B cell (primary cell): ENCODE measurements around the gene SNAPC4. TPM values are rescaled to one million over a fixed set of nuclear protein-coding genes. Genes with fewer than 3 reads are reported as not detected.

ENCODE experiments used
- ATAC-seq: fragments of 200-7000 bp; cut with Tn5 transposase; one replicate; pipeline ENCODE4 v1.10.0; 2021; ENCODE audit warnings: low read depth, mild to moderate bottlenecking, moderate number of reproducible peaks, moderate library complexity
- CTCF ChIA-PET: fragments of 350-600 bp; sonication (Branson Sonifier 250); formaldehyde crosslinking; loops from one replicate; lab custom pipeline; 2021; ENCODE audit warnings: antibody characterized with exemption, inconsistent platforms; lab: Charles Lee
- POLR2A ChIA-PET: fragments of 350-600 bp; sonication (Branson Sonifier 250); formaldehyde crosslinking; loops from one replicate; lab custom pipeline; 2021; ENCODE audit warnings: antibody characterized with exemption; lab: Charles Lee
- DNase-seq: peaks from one replicate; pipeline ENCODE4 v3.0.0; 2013
- H2AFZ ChIP-seq: 2 replicates; pipeline ENCODE4 v1.6.1; 2012; ENCODE audit warnings: mild to moderate bottlenecking, low read depth, low read length; ENCODE audit not compliant: insufficient read depth, poor library complexity, severe bottlenecking
- H3K27ac ChIP-seq, 2 donors: 1 replicate in 1 of 2; 2 replicates in 1 of 2; pipeline ENCODE4 v1.5.1; 2012 to 2013; ENCODE audit warnings: low read length in 2 of 2, mild to moderate bottlenecking in 2 of 2, moderate library complexity in 1 of 2
- H3K27me3 ChIP-seq, 4 experiments: fragments of 200-600 bp in 1 of 4; sonication (generic) in 1 of 4; replicated peaks in 1 of 4; 1 replicate in 2 of 4; 2 replicates in 2 of 4; pipeline versions ENCODE4 v1.6.1 to v1.7.0; 2013 to 2016; ENCODE audit warnings: low read length in 3 of 4, mild to moderate bottlenecking in 2 of 4, mixed read lengths in 1 of 4, moderate library complexity in 1 of 4; ENCODE audit not compliant: insufficient read depth in 4 of 4, control insufficient read depth in 3 of 4; ENCODE audit errors: control extremely low read depth in 1 of 4
- H3K36me3 ChIP-seq, 2 experiments: replicated peaks in 1 of 2; 1 replicate in 1 of 2; 2 replicates in 1 of 2; pipeline versions ENCODE4 v1.6.1 to v1.7.1; 2013; ENCODE audit warnings: low read length in 1 of 2; ENCODE audit not compliant: insufficient read depth in 2 of 2, control insufficient read depth in 1 of 2; ENCODE audit errors: control extremely low read depth in 1 of 2, extremely low read depth in 1 of 2
- H3K4me1 ChIP-seq, 2 donors: fragments of 200-600 bp in 1 of 2; sonication (generic) in 1 of 2; 1 replicate in 1 of 2; 2 replicates in 1 of 2; pipeline versions ENCODE4 v1.5.1 to v1.6.1; 2013 to 2017; ENCODE audit warnings: low read length in 2 of 2; ENCODE audit not compliant: control insufficient read depth in 2 of 2, insufficient read depth in 2 of 2
- H3K4me2 ChIP-seq: replicated peaks from 2 replicates; pipeline ENCODE3; 2012; ENCODE audit warnings: mild to moderate bottlenecking, low read depth, low read length; ENCODE audit not compliant: poor library complexity, severe bottlenecking
- H3K4me3 ChIP-seq, 5 experiments: fragments of 200-600 bp in 1 of 5; sonication (generic) in 1 of 5; 1 replicate in 3 of 5; 2 replicates in 2 of 5; pipeline versions ENCODE4 v1.5.1 to v1.7.0; 2011 to 2016; ENCODE audit warnings: low read length in 4 of 5, mild to moderate bottlenecking in 4 of 5, low read depth in 2 of 5, control low read depth in 1 of 5, moderate library complexity in 1 of 5; ENCODE audit not compliant: insufficient read depth in 1 of 5; ENCODE audit errors: control extremely low read depth in 1 of 5, extremely low read depth in 1 of 5
- H3K79me2 ChIP-seq: fragments of 200-600 bp; sonication (generic); one replicate; pipeline ENCODE4 v1.6.0; 2016; ENCODE audit warnings: low read length; ENCODE audit not compliant: control insufficient read depth, insufficient read depth
- H3K9ac ChIP-seq: fragments of 200-600 bp; sonication (generic); 2 replicates; pipeline ENCODE4 v1.6.1; 2017; ENCODE audit warnings: mild to moderate bottlenecking, low read length, moderate library complexity
- H3K9me3 ChIP-seq, 3 donors: one replicate each; pipeline versions ENCODE4 v1.6.1 to v1.7.1; 2013; ENCODE audit warnings: low read length in 2 of 3; ENCODE audit not compliant: control insufficient read depth in 2 of 3, insufficient read depth in 1 of 3; ENCODE audit errors: control extremely low read depth in 1 of 3
- H4K20me1 ChIP-seq: 2 replicates; pipeline ENCODE4 v1.6.0; 2012; ENCODE audit warnings: mild to moderate bottlenecking, low read length; ENCODE audit not compliant: insufficient read depth, control insufficient read depth, poor library complexity, severe bottlenecking
- H3K27ac Mint-ChIP-seq: one replicate; pipeline ENCODE4 v1.8.0; 2021; ENCODE audit warnings: mixed read lengths
- H3K27me3 Mint-ChIP-seq: one replicate; pipeline ENCODE4 v1.8.0; 2021; ENCODE audit warnings: mixed read lengths
- H3K4me1 Mint-ChIP-seq: one replicate; pipeline ENCODE4 v1.8.0; 2021; ENCODE audit warnings: mixed read lengths
- H3K4me3 Mint-ChIP-seq: one replicate; pipeline ENCODE4 v1.8.0; 2021; ENCODE audit warnings: mixed read lengths
- H3K9me3 Mint-ChIP-seq: one replicate; pipeline ENCODE4 v1.8.0; 2022; ENCODE audit warnings: mixed read lengths; ENCODE audit not compliant: insufficient read depth
- EZH2 ChIP-seq: IDR thresholded peaks from 2 replicates; pipeline ENCODE4 v1.6.1; 2012; ENCODE audit warnings: borderline replicate concordance, low read depth, mild to moderate bottlenecking, moderate library complexity, low read length; ENCODE audit not compliant: insufficient read depth, poor library complexity, severe bottlenecking
- WGBS: methylation state at CpG from one replicate; pipeline ENCODE4 v1.1.5; 2013; ENCODE audit warnings: missing lambda C conversion rate; ENCODE audit not compliant: insufficient coverage; 5-methylcytosine and 5-hydroxymethylcytosine counted together
- intact Hi-C: fragments of 100-400 bp; cut with micrococcal nuclease; formaldehyde crosslinking; loops from one replicate; pipeline ENCODE4 v1.10.0; 2022
- polyA plus RNA-seq: library from polyadenylated mRNA; depleted of rRNA; stranded (reverse); fragments of >200 nt; gene quantifications from 2 replicates; pipeline ENCODE4 v1.2.3, GENCODE V29; 2012
- total RNA-seq, 2 donors: library from RNA; stranded (reverse); fragments of 120-200 nt in 1 of 2; gene quantifications; 1 replicate in 1 of 2; 2 replicates in 1 of 2; pipeline versions ENCODE4 v1.2.3 to v1.2.4, GENCODE V29; 2013 to 2022
- TF ChIP-seq, protein P1 (sequence below): fragments of 200-600 bp; IDR thresholded peaks from one replicate; pipeline ENCODE4 v1.8.0; 2022; ENCODE audit warnings: antibody characterized with exemption, mild to moderate bottlenecking

The SNAPC4 gene
- total and polyA plus RNA-seq, 2 donors (not counting 1 experiment from before 2014, with no cell fraction given) = 13.1 to 15.6 TPM

- no peak overlapping the region for H3K27ac Mint-ChIP-seq
These were observed 24.9 kb upstream of the SNAPC4 start for GRCh38 chr9:136424750-136425362.

DNA sequence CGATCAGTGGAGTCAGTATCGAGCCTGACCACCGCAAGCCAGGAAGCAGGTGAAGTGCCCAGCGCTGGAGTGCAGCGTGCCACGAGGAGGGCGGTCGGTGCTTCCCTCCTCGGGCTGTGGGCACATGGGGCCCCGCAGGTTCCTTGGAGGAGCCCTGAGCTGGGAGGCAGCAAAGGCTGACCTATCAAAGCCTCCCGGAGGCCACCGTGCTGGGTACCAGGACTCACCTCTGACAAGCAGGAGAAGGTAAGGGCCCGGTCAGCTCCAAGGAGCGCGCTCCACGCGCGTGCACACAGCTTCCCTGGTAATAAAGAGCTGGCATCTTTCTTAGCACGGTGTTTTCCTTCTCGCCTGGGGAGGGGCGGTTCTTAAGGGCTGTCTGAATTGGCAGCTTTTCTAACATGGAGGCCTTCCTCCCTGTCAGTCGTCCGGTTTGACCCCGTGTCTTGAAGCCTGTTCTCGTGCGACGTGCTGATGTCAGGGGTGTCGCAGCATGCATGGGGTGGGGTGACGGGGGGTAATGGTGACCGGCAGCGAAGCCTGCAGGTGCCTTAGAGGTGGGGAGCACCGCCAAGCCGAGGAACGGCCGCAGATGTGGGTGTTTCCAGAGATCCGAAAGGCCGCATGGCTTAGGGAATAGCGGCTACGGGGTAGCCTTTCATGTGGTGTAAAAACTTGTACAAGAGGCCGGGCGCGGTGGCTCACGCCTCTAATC is 23.6 kb upstream of the SNAPC4 start:
- Histone ChIP-seq H3K27ac (no peak overlapping the region), H3K79me2 (no peaks in the 10 kb centered on the region), H3K36me3 (peaks cover 0 to 50% of the 10 kb centered on the region in 2 experiments), H3K4me3 (no peak overlapping the region), H3K27me3 (no peaks in the 10 kb centered on the region), H4K20me1 (no peaks in the 10 kb centered on the region), H3K9me3 (no peaks in the 10 kb centered on the region), H3K4me2 (no peak overlapping the region), H3K9ac (no peak overlapping the region), H2AFZ (no peak overlapping the region), H3K4me1 (no peaks in the 10 kb centered on the region)
- TF ChIP-seq, protein P1, sequence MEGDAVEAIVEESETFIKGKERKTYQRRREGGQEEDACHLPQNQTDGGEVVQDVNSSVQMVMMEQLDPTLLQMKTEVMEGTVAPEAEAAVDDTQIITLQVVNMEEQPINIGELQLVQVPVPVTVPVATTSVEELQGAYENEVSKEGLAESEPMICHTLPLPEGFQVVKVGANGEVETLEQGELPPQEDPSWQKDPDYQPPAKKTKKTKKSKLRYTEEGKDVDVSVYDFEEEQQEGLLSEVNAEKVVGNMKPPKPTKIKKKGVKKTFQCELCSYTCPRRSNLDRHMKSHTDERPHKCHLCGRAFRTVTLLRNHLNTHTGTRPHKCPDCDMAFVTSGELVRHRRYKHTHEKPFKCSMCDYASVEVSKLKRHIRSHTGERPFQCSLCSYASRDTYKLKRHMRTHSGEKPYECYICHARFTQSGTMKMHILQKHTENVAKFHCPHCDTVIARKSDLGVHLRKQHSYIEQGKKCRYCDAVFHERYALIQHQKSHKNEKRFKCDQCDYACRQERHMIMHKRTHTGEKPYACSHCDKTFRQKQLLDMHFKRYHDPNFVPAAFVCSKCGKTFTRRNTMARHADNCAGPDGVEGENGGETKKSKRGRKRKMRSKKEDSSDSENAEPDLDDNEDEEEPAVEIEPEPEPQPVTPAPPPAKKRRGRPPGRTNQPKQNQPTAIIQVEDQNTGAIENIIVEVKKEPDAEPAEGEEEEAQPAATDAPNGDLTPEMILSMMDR = no peak
- TF ChIP-seq EZH2 = no peak
- no peak overlapping the region for H3K27ac Mint-ChIP-seq
- H3K9me3 Mint-ChIP-seq = no peaks in the 10 kb centered on the region
- DNase-seq = no peak
- ATAC-seq = no peak
- CTCF ChIA-PET = no interaction called here
- intact Hi-C loops = no loop called here
- H3K4me3 Mint-ChIP-seq = no peak overlapping the region
- POLR2A ChIA-PET = no interaction called here
- no peaks in the 10 kb centered on the region for H3K27me3 Mint-ChIP-seq
- no peaks in the 10 kb centered on the region for H3K4me1 Mint-ChIP-seq
- WGBS = 95% methylated on average over 42 of the region's 43 CpGs

More at GRCh38 chr9:136424750-136425362, 24.9 kb upstream of the SNAPC4 start:
- Histone ChIP-seq H3K79me2 (no peaks in the 10 kb centered on the region), H3K36me3 (peaks cover 0 to 49% of the 10 kb centered on the region in 2 experiments), H3K4me3 (no peak overlapping the region), H3K9ac (no peak overlapping the region), H2AFZ (no peak overlapping the region), H3K27ac (no peak overlapping the region), H3K27me3 (no peaks in the 10 kb centered on the region), H3K4me2 (no peak overlapping the region), H3K4me1 (no peaks in the 10 kb centered on the region), H4K20me1 (no peaks in the 10 kb centered on the region), H3K9me3 (no peaks in the 10 kb centered on the region)
- ChIA-PET POLR2A (no interaction called here), CTCF (interaction anchor here (2.0 kb wide), 1 partner anchor 61 kb away, joined by 4 read pairs; no protein-coding TSS in a partner anchor)
- TF ChIP-seq EZH2 = no peak
- TF ChIP-seq, protein P1 = no peak
- intact Hi-C loops = no loop called here
- H3K4me1 Mint-ChIP-seq = no peaks in the 10 kb centered on the region
- H3K4me3 Mint-ChIP-seq = no peak overlapping the region
- ATAC-seq (no peak), DNase-seq (no peak)
- no peaks in the 10 kb centered on the region for H3K9me3 Mint-ChIP-seq
- no peaks in the 10 kb centered on the region for H3K27me3 Mint-ChIP-seq
- 92% methylated on average over 22 of the region's 27 CpGs for WGBS
